NCI-H2196 treated with DMSO at 0.1 percent for 48 hours (cell line): ENCODE results near the gene SRBD1.

ENCODE experiments used
- DNase-seq: peaks from one replicate; lab custom pipeline; 2025; ENCODE audit not compliant: unreplicated experiment; lab: John Stamatoyannopoulos, UW

Gene SRBD1

GRCh38 chr2:45611020-45611859 is at the start of gene SRBD1:
Gene SRBD1, minus strand, starts transcription at chr2:45611267. Its CDS starts 5,826 bp downstream, at chr2:45605441.
- DNase-seq: peak; percentile 84

GRCh38 chr2:45654250-45654649 is 43.2 kb upstream of the SRBD1 start:
- no peak for DNase-seq

DNA sequence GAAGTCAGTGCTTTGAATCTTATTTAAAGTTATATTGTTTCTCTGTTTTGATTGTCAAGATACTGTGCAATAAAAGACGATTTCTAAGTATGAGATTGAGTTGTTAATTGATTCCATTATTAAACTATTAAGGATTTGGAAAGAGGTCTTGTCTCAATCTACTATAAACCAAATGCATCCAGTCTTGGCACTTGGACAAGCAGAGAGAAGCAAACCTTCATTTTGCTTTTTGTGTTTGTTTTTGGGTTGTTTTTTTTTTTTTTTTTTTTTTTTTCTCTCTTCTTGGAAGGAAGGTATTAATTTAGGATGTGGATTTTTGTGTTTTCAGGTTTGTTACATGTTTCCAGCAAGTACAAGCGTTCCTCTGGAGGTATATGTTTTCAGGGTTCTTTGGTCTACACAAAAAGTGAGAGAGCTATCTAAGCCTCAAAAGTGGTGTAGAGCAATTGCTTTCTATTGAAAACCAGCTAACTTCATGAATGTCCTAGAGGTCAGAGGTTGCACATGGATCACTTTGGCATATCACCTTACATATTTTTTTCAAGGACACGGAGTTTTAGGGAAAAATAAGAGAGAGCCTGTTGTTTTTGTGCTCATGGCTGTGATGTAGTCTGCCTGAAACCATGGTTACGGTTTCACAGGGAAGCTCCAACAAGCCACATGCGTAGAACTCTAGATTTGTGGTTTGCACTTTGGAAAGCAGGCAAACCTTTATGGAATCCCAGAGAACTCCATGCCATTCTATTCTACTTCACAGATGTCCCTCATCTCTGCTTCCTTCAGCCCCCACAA is 42.3 kb upstream of the SRBD1 start:
- DNase-seq: no peak

- DNase-seq: no peak
Observed at GRCh38 chr2:45652090-45653031, 41.3 kb upstream of the SRBD1 start.

GRCh38 chr2:45651415-45652089 is 40.5 kb upstream of the SRBD1 start, which contains the start of gene PRKCE:
Gene PRKCE, plus strand, starts transcription at chr2:45651675.
- DNase-seq: no peak

DNA sequence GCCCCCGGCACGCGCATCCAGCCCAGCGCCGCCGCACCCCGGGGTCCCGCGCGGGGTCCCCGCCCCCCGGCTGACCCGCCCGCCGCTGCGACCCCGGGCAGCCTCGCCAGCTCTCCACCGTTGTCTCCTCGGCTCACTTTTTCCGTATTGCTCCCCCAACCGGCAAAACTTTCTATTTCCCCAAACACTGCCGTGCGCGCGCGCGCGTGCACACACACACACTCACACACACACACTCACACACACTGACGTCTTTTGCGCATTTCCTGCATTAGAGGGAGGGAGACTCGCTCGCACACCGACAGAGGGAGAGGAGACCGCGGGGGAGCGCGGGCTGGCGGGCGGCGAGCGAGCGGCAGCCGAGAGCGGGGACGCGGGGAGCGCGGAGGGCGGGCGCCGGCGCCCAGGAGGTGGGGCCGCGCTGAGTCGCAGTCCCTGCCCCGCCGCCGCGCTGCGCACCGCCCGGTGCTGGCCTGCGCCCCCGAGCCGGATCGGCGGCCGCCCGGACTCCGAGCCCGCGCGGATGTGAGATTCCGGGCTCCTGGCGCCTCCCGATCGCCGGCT is 39.9 kb upstream of the SRBD1 start:
- peak; percentile 54 for DNase-seq

- peak; percentile 10 for DNase-seq
Observed at GRCh38 chr2:45649858-45650811, 39.1 kb upstream of the SRBD1 start.

- no peak for DNase-seq
Observed at GRCh38 chr2:45649462-45649857, 38.4 kb upstream of the SRBD1 start.

- DNase-seq: no peak
Observed at GRCh38 chr2:45648636-45649035, 37.6 kb upstream of the SRBD1 start.

DNA sequence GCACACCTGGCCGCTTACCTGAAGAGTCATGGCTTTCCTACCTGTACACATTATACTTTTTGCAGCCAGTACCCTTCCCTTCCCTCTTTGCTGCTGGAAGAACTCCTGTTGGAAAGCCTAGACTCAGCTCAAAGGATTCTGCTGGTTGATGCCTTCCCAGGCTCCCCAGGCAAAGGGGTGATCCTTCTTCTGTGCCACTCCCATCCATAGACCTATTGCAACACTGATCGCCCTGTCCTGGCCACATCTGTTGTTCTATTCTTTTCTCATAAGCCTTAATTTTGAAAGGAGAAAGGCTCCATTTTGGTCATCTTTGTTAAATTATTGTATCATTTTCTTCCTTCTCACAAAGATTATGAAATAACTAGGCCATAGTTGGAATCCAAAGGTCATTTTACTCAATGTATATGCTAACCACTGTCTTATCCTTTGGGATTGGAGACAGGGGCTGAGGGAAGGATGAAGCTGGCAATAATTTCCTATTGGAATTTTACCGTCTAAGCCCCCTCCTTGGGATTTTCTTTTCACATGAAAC is 37.0 kb upstream of the SRBD1 start:
- DNase-seq: no peak

GRCh38 chr2:45647356-45647755 is 36.3 kb upstream of the SRBD1 start:
- DNase-seq: no peak

- DNase-seq: no peak
Observed at GRCh38 chr2:45646289-45646688, 35.2 kb upstream of the SRBD1 start.

DNA sequence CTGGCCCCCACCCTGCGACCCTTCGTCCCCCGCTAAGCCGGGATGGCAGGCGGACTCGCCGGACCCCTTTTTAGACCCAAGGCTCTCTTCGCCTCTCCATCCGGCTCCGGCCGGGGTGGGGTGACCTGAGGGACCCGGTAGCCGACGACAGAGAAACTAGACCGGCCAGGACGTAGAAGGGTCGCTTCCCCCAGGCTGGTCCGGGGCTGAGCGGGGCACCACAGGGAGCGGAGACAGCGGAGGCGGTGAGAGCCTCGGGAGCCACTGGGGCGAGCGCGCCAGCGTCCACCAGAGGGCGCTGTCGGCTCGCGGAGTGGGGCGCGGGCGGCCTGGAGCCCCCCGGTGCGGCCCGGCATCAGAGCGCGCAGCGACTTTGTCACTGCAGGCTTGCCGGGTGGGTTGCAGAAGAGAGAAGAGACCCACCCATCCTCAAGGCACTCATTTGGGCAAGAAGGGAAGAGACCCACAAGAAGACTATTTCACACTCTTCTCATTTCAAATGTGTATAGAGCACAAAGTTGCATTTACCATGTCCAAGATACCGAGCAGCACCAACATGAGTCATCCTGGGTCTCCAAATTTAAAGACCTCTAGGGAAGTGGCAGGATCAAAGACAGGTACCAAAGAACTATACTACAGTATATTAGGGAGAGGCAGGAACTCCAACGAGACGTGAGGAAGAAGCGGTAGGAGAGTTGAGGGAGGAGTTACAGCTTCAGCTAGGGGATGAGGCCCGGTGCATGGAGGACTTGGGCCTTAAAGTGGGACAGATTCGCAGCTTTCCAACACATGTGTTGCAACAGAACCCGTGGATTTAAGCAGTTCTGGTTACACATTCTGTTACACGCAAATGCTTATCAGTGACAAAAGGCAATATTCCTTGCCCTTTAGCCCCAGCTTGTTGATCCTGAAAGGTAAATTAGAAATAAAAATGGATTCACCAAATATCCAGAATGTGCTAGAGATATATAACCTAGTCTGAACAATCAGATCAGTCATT is 32.8 kb upstream of the SRBD1 start:
- DNase-seq: peak; percentile 44

GRCh38 chr2:45643095-45643494 is 32.0 kb upstream of the SRBD1 start:
- DNase-seq: no peak

GRCh38 chr2:45640576-45640975 is 29.5 kb upstream of the SRBD1 start:
- no peak for DNase-seq

GRCh38 chr2:45637440-45637839 is 26.4 kb upstream of the SRBD1 start:
- no peak for DNase-seq

DNA sequence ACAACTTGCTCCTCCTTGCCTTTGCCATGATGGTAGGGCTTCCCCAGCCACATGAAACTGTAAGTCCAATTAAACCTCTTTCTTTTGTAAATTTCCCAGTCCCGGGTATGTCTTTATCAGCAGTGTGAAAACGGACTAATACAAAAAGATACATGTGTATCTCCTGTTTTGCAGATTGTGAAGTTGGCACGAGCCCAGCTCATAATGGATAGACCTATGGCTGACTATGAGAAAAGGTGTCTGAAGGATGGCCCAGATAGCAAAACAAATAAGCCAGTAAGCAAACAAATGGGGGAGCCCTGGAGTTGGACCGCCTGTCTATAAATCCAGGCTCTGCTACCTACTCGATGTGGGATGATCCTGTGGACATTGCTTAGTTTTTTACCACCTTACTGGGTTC is 24.9 kb upstream of the SRBD1 start:
- no peak for DNase-seq

DNA sequence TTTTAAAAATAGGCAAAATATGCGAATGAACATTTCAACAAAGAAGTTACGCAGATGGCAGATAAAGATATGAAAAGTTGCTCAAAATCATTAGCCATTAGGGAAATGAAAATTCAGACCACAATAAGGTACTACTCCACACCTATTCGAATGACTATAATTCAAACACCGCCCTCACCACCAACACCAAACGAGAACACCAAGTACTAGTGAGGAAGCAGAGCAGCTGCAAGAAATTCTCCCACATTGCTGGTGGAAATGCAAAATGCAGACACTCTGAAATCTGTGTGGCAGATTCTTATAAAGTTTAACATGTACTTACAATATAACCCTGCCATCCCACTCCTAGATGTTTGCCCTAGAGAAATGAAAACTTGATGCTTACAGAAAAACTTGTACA is 23.2 kb upstream of the SRBD1 start:
- DNase-seq: no peak
